HepG2 (cell line): ENCODE measurements around the gene HSPB3. TPM values are rescaled to one million over a fixed set of nuclear protein-coding genes. Genes with fewer than 3 reads are reported as not detected.

Experiments
- ATAC-seq: fragments of 200-7000 bp; cut with Tn5 transposase; 3 replicates; pipeline ENCODE4 v1.9.1; 2020; ENCODE audit warnings: mild to moderate bottlenecking, moderate library complexity
- BruUV-seq: library from RNA; stranded (reverse); fragments of 400-500 nt; replicated peaks from 2 replicates; lab custom pipeline; 2021; lab: Mats Ljungman, UMichigan
- CTCF ChIA-PET: fragments of 300-600 bp; formaldehyde crosslinking; extraction: SDS; loops from one replicate; lab custom pipeline; 2021; ENCODE audit warnings: low total read pairs, inconsistent platforms, low intra/inter-chr PET ratio; lab: Yijun Ruan, JAX
- POLR2A ChIA-PET: fragments of 350-600 bp; sonication (Branson Sonifier 250); formaldehyde crosslinking; loops from one replicate; lab custom pipeline; 2020; ENCODE audit warnings: antibody characterized with exemption, inconsistent platforms; lab: Yijun Ruan, JAX
- DNase-seq: peaks from one replicate; pipeline ENCODE4 v3.0.0-alpha.2; 2015; ENCODE audit warnings: low spot score
- FAIRE-seq: peaks from 3 replicates; lab custom pipeline; 2011; peaks lifted over from hg19 to GRCh38; lab: Jason Lieb, UNC
- H2AFZ ChIP-seq: one replicate; pipeline ENCODE4 v1.6.1; 2011; ENCODE audit warnings: low read length, inconsistent platforms
- H3K27ac ChIP-seq: fragments of 300-600 bp; 3 replicates; pipeline ENCODE4 v1.8.0; 2011; ENCODE audit warnings: mixed run types, mild to moderate bottlenecking, mixed read lengths, low read length, inconsistent platforms; ENCODE audit not compliant: insufficient read depth; ENCODE audit errors: extremely low read length
- H3K27me3 ChIP-seq, 2 experiments: fragments of 200-600 bp in 1 of 2; 2 replicates in 1 of 2; 3 replicates in 1 of 2; pipeline versions ENCODE4 v1.6.0 to v1.8.0; 2011; ENCODE audit warnings: low read length in 2 of 2, mild to moderate bottlenecking in 2 of 2, moderate library complexity in 2 of 2, inconsistent platforms in 1 of 2; ENCODE audit not compliant: insufficient read depth in 2 of 2, control insufficient read depth in 1 of 2
- H3K36me3 ChIP-seq, 2 experiments: fragments of 200-600 bp in 1 of 2; replicated peaks in 1 of 2; 2 replicates in 1 of 2; 3 replicates in 1 of 2; pipeline versions ENCODE4 v1.5.1 to v1.8.0; 2011; ENCODE audit warnings: low read length in 2 of 2, inconsistent platforms in 1 of 2; ENCODE audit not compliant: insufficient read depth in 2 of 2, control insufficient read depth in 1 of 2
- H3K4me1 ChIP-seq: 2 replicates; pipeline ENCODE4 v1.5.1; 2012; ENCODE audit warnings: low read length, inconsistent platforms; ENCODE audit not compliant: insufficient read depth
- H3K4me2 ChIP-seq: 2 replicates; pipeline ENCODE4 v1.6.0; 2011; ENCODE audit warnings: low read depth, low read length, inconsistent platforms
- H3K4me3 ChIP-seq, 3 experiments: fragments of 200-600 bp in 1 of 3; sonication (generic), shearing (Covaris generic) in 1 of 3; replicated peaks in 1 of 3; 2 replicates each; pipeline ENCODE4 v1.5.1; 2011 to 2016; ENCODE audit warnings: low read length in 3 of 3, inconsistent platforms in 2 of 3, low read depth in 2 of 3, mild to moderate bottlenecking in 2 of 3, control low read depth in 1 of 3, mixed read lengths in 1 of 3; ENCODE audit not compliant: insufficient read depth in 1 of 3
- H3K79me2 ChIP-seq: one replicate; pipeline ENCODE4 v1.6.1; 2011; ENCODE audit warnings: low read length, inconsistent platforms; ENCODE audit not compliant: insufficient read depth
- H3K9ac ChIP-seq: 2 replicates; pipeline ENCODE4 v1.6.0; 2011; ENCODE audit warnings: mild to moderate bottlenecking, low read depth, low read length, inconsistent platforms; ENCODE audit not compliant: insufficient read depth
- H3K9me3 ChIP-seq: 2 replicates; pipeline ENCODE4 v1.5.1; 2012; ENCODE audit warnings: mild to moderate bottlenecking, low read length
- H4K20me1 ChIP-seq: 2 replicates; pipeline ENCODE4 v1.6.0; 2011; ENCODE audit warnings: inconsistent platforms, mild to moderate bottlenecking, low read length, moderate library complexity; ENCODE audit not compliant: insufficient read depth
- BRCA1 ChIP-seq: sonication (generic); formaldehyde crosslinking; IDR thresholded peaks from 2 replicates; pipeline ENCODE4 v1.4.0; 2020; ENCODE audit warnings: missing genetic modification reagents
- DNMT3B ChIP-seq: conservative IDR thresholded peaks from 2 replicates; pipeline ENCODE4 v1.6.1; 2016; ENCODE audit warnings: missing biosample characterization, control low read depth
- FLYWCH1 ChIP-seq: sonication (generic); formaldehyde crosslinking; IDR thresholded peaks from 2 replicates; pipeline ENCODE4 v1.8.1; 2023; ENCODE audit warnings: mild to moderate bottlenecking, missing genetic modification reagents
- HCFC1 ChIP-seq: fragments of 150-350 bp; IDR thresholded peaks from 2 replicates; pipeline ENCODE4 v1.6.1; 2014; ENCODE audit warnings: low read depth, low read length
- JUNB ChIP-seq: sonication (generic); formaldehyde crosslinking; IDR thresholded peaks from 2 replicates; pipeline ENCODE4 v1.8.0; 2022; ENCODE audit warnings: missing genetic modification reagents, mild to moderate bottlenecking, borderline replicate concordance
- MBD4 ChIP-seq: IDR thresholded peaks from 2 replicates; pipeline ENCODE4 v1.6.1; 2012; ENCODE audit warnings: low read length, inconsistent platforms, borderline replicate concordance
- MLLT10 ChIP-seq: sonication (generic); formaldehyde crosslinking; IDR thresholded peaks from 2 replicates; pipeline ENCODE4 v1.4.0; 2020; ENCODE audit warnings: missing genetic modification reagents
- PAX8 ChIP-seq: sonication (generic); formaldehyde crosslinking; IDR thresholded peaks from 2 replicates; pipeline ENCODE4 v1.8.0; 2022; ENCODE audit warnings: mild to moderate bottlenecking, missing genetic modification reagents, borderline replicate concordance
- RBFOX2 ChIP-seq: fragments of 200-400 bp; formaldehyde crosslinking; IDR thresholded peaks from 2 replicates; pipeline ENCODE4 v1.6.1; 2017; ENCODE audit warnings: low read depth, mild to moderate bottlenecking, low read length
- REPIN1 ChIP-seq: sonication (generic); formaldehyde crosslinking; IDR thresholded peaks from 2 replicates; pipeline ENCODE4 v1.8.0; 2022; ENCODE audit warnings: missing genetic modification reagents, low read depth, mild to moderate bottlenecking, borderline replicate concordance
- SMAD3 ChIP-seq: sonication (generic); formaldehyde crosslinking; IDR thresholded peaks from 2 replicates; pipeline ENCODE4 v1.4.0; 2020; ENCODE audit warnings: missing genetic modification reagents
- SP5 ChIP-seq: IDR thresholded peaks from 2 replicates; pipeline ENCODE4 v1.6.1; 2016; ENCODE audit warnings: low read depth, borderline replicate concordance
- TOE1 ChIP-seq: sonication (generic); formaldehyde crosslinking; IDR thresholded peaks from 2 replicates; pipeline ENCODE4 v1.4.0; 2020; ENCODE audit warnings: mild to moderate bottlenecking, missing genetic modification reagents
- ZBTB20 ChIP-seq: sonication (generic); formaldehyde crosslinking; IDR thresholded peaks from 2 replicates; pipeline ENCODE4 v1.8.1; 2023; ENCODE audit warnings: missing genetic modification reagents, low read depth, mild to moderate bottlenecking, borderline replicate concordance
- ZNF326 ChIP-seq: sonication (generic); formaldehyde crosslinking; IDR thresholded peaks from 2 replicates; pipeline ENCODE4 v1.4.0; 2020; ENCODE audit warnings: missing genetic modification reagents, borderline replicate concordance
- ZNF337 ChIP-seq: sonication (generic); formaldehyde crosslinking; IDR thresholded peaks from 2 replicates; pipeline ENCODE4 v1.5.1; 2020; ENCODE audit warnings: missing genetic modification reagents, low read depth, mild to moderate bottlenecking, borderline replicate concordance
- ZNF678 ChIP-seq: sonication (generic); formaldehyde crosslinking; IDR thresholded peaks from 2 replicates; pipeline ENCODE4 v1.4.0; 2020; ENCODE audit warnings: mild to moderate bottlenecking, missing genetic modification reagents
- ZNF792 ChIP-seq: IDR thresholded peaks from 2 replicates; pipeline ENCODE4 v1.6.1; 2016
- WGBS: methylation state at CpG from one replicate; pipeline ENCODE4 v1.1.6; 2017; ENCODE audit warnings: low lambda C conversion rate; 5-methylcytosine and 5-hydroxymethylcytosine counted together
- in situ Hi-C: cut with HindIII; loops from 2 replicates; pipeline ENCODE4 v1.10.0; 2017; ENCODE audit warnings: low pct_unique_long_range_greater_than_20kb; ENCODE audit not compliant: extremely low pct_ligation_motif_present
- intact Hi-C: fragments of 100-400 bp; cut with micrococcal nuclease; formaldehyde crosslinking; loops from one replicate; pipeline ENCODE4 v1.10.0; 2022; ENCODE audit not compliant: unreplicated experiment
- polyA plus RNA-seq, 8 experiments: library from polyadenylated mRNA; depleted of rRNA in 3 of 8; stranded (reverse) in 7 of 8; unstranded in 1 of 8; fragments of >200 nt; fragmentation: Illumina TruSeq in 4 of 8; extraction: Trizol in 4 of 8; gene quantifications; 2 replicates each; pipeline versions ENCODE4 v1.2.1 to v1.2.3, GENCODE V29; 2011 to 2016; ENCODE audit warnings: low read depth in 4 of 8, missing spikeins in 1 of 8, mixed read lengths in 1 of 8; ENCODE audit not compliant: insufficient read depth in 1 of 8
- total RNA-seq, 5 experiments: library from RNA; depleted of rRNA; stranded (reverse); fragments of >200 nt; fragmentation: Illumina TruSeq; extraction: Trizol; gene quantifications; 2 replicates each; pipeline ENCODE4 v1.2.3, GENCODE V29; 2016; ENCODE audit warnings: low read depth in 1 of 5
- TF ChIP-seq, protein P1 (sequence below): IDR thresholded peaks from 2 replicates; pipeline ENCODE4 v1.6.1; 2018; ENCODE audit warnings: missing genetic modification reagents, mild to moderate bottlenecking, missing compliant biosample characterization
- TF ChIP-seq, protein P2 (sequence below): sonication (generic); formaldehyde crosslinking; IDR thresholded peaks from 2 replicates; pipeline ENCODE4 v1.5.1; 2020; ENCODE audit warnings: mild to moderate bottlenecking, missing genetic modification reagents, borderline replicate concordance

HSPB3 gene
- total and polyA plus RNA-seq, 2 of the 13 experiments (the other 11 are each of a cell fraction or from before 2014, with no cell fraction given) = not detected

GRCh38 chr5:54440456-54440893 is 15.0 kb upstream of the HSPB3 start (continued):
- no peak for TF ChIP-seq ZNF337 (CRISPR knock-in tag)
- no peak for TF ChIP-seq MBD4
- no peak for TF ChIP-seq ZNF326 (CRISPR knock-in tag)
- no peak for TF ChIP-seq SMAD3 (CRISPR knock-in tag)
- no peak for TF ChIP-seq FLYWCH1 (CRISPR knock-in tag)
- no peak for TF ChIP-seq RBFOX2
- TF ChIP-seq DNMT3B (CRISPR knock-in tag) = no peak
- TF ChIP-seq ZBTB20 (CRISPR knock-in tag) = no peak
- no peak for TF ChIP-seq HCFC1

GRCh38 chr5:54442271-54442670 is 13.2 kb upstream of the HSPB3 start:
- ATAC-seq = no peak
- Histone ChIP-seq H4K20me1 (no peaks in the 10 kb centered on the region), H3K36me3 (no peaks in the 10 kb centered on the region), H2AFZ (no peak overlapping the region), H3K9ac (no peak overlapping the region), H3K9me3 (no peaks in the 10 kb centered on the region), H3K27me3 (peaks cover 0 to 14% of the 10 kb centered on the region in 2 experiments; a peak in 2 of 5 replicates), H3K79me2 (no peaks in the 10 kb centered on the region), H3K4me3 (no peak overlapping the region), H3K27ac (no peak overlapping the region), H3K4me1 (no peaks in the 10 kb centered on the region), H3K4me2 (no peak overlapping the region)
- TF ChIP-seq SP5 (CRISPR knock-in tag) = no peak
- TF ChIP-seq, protein P1, sequence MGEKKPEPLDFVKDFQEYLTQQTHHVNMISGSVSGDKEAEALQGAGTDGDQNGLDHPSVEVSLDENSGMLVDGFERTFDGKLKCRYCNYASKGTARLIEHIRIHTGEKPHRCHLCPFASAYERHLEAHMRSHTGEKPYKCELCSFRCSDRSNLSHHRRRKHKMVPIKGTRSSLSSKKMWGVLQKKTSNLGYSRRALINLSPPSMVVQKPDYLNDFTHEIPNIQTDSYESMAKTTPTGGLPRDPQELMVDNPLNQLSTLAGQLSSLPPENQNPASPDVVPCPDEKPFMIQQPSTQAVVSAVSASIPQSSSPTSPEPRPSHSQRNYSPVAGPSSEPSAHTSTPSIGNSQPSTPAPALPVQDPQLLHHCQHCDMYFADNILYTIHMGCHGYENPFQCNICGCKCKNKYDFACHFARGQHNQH (CRISPR knock-in tag) = no peak
- no peak for TF ChIP-seq TOE1 (CRISPR knock-in tag)
- TF ChIP-seq MLLT10 (CRISPR knock-in tag) = no peak
- no peak for TF ChIP-seq ZNF678 (CRISPR knock-in tag)
- no peak for TF ChIP-seq ZNF792 (CRISPR knock-in tag)
- TF ChIP-seq, protein P2, sequence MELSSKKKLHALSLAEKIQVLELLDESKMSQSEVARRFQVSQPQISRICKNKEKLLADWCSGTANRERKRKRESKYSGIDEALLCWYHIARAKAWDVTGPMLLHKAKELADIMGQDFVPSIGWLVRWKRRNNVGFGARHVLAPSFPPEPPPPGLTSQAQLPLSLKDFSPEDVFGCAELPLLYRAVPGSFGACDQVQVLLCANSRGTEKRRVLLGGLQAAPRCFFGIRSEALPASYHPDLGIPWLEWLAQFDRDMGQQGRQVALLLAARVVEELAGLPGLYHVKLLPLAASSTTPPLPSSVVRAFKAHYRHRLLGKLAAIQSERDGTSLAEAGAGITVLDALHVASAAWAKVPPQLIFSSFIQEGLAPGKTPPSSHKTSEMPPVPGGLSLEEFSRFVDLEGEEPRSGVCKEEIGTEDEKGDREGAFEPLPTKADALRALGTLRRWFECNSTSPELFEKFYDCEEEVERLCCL = no peak
- no peak for TF ChIP-seq JUNB
- no peak for TF ChIP-seq REPIN1 (CRISPR knock-in tag)
- TF ChIP-seq BRCA1 = no peak
- TF ChIP-seq PAX8 = no peak
- no peak for FAIRE-seq
- no TSS peak for BruUV-seq
- WGBS = 0% methylated on average over 1 of the region's 1 CpG
- in situ Hi-C loops (no loop called here), intact Hi-C loops (no loop called here)
- CTCF ChIA-PET = no interaction called here
- no peak for DNase-seq
- POLR2A ChIA-PET = no interaction called here
